Activated CD8-positive, alpha-beta memory T cell treated with anti-CD3 and anti-CD28 coated beads, Interleukin-2, amount 50 U/mL, for 1 hour (primary cell): ENCODE results near the gene AKT1.

Source experiments
- DNase-seq: peaks from one replicate; pipeline ENCODE4 v3.0.0-alpha.2; 2020; ENCODE audit errors: extremely low read depth

Gene AKT1

GRCh38 chr14:104772707-104773504 lies 22.6 kb downstream of the AKT1 start:
- DNase-seq = no peak

GRCh38 chr14:104771918-104772706 lies 23.4 kb downstream of the AKT1 start:
- DNase-seq = no peak

GRCh38 chr14:104771374-104771773 lies 24.2 kb downstream of the AKT1 start:
- DNase-seq = no peak

- DNase-seq = no peak
Observed at GRCh38 chr14:104770851-104771272, 24.7 kb downstream of the AKT1 start.

GRCh38 chr14:104770072-104770579 lies 25.4 kb downstream of the AKT1 start:
- no peak for DNase-seq

GRCh38 chr14:104769324-104770071 lies 26.1 kb downstream of the AKT1 start:
- no peak for DNase-seq

GRCh38 chr14:104768437-104769323 lies 26.9 kb downstream of the AKT1 start:
- peak; percentile 72 for DNase-seq

GRCh38 chr14:104767634-104767918 lies 28.0 kb downstream of the AKT1 start:
- DNase-seq = no peak

GRCh38 chr14:104766863-104767633 lies 28.5 kb downstream of the AKT1 start:
- DNase-seq = no peak

- no peak for DNase-seq
Observed at GRCh38 chr14:104766256-104766862, 29.2 kb downstream of the AKT1 start.

- DNase-seq = no peak
Observed at GRCh38 chr14:104765517-104765916, 30.0 kb downstream of the AKT1 start.

GRCh38 chr14:104758981-104759969 lies 36.3 kb downstream of the AKT1 start:
- no peak for DNase-seq

GRCh38 chr14:104757681-104758392 lies 37.7 kb downstream of the AKT1 start:
- no peak for DNase-seq

GRCh38 chr14:104757238-104757585 lies 38.3 kb downstream of the AKT1 start:
- DNase-seq = no peak

GRCh38 chr14:104756477-104757237 lies 38.9 kb downstream of the AKT1 start:
- no peak for DNase-seq

- no peak for DNase-seq
Observed at GRCh38 chr14:104755621-104756020, 39.9 kb downstream of the AKT1 start.

- DNase-seq = no peak
Observed at GRCh38 chr14:104754213-104754851, 41.2 kb downstream of the AKT1 start.
